Activated T-cell treated with anti-CD3 and anti-CD28 coated beads for 48 hours (primary cell): ENCODE data around the gene GPR87.

ENCODE experiments used
- DNase-seq: peaks from one replicate; pipeline ENCODE4 v3.0.0-alpha.2; 2020; ENCODE audit warnings: low read depth

Gene GPR87

GRCh38 chr3:151281671-151282324, 34.8 kb downstream of the GPR87 start:
- DNase-seq = no peak

GRCh38 chr3:151278230-151278629, 38.4 kb downstream of the GPR87 start, which contains the start of gene P2RY14:
TSS of gene P2RY14 (minus strand) at chr3:151278542. CDS start at chr3:151214316, 64,226 bp downstream.
- DNase-seq = no peak

- no peak for DNase-seq
These were observed 40.0 kb downstream of the GPR87 start for GRCh38 chr3:151276687-151277042.

- DNase-seq = no peak
These were observed 40.5 kb downstream of the GPR87 start for GRCh38 chr3:151276038-151276686.

- no peak for DNase-seq
These were observed 41.5 kb downstream of the GPR87 start for GRCh38 chr3:151275091-151275490.

- DNase-seq = no peak
These were observed 47.0 kb downstream of the GPR87 start for GRCh38 chr3:151269631-151270030.

GRCh38 chr3:151268267-151269235, 48.1 kb downstream of the GPR87 start:
- DNase-seq = no peak

- DNase-seq = no peak
These were observed 49.6 kb downstream of the GPR87 start for GRCh38 chr3:151267066-151267465.

- no peak for DNase-seq
These were observed 50.8 kb downstream of the GPR87 start for GRCh38 chr3:151265866-151266265.

- no peak for DNase-seq
These were observed 51.5 kb downstream of the GPR87 start for GRCh38 chr3:151265166-151265565.

GRCh38 chr3:151264605-151265004, 52.0 kb downstream of the GPR87 start:
- no peak for DNase-seq

- no peak for DNase-seq
These were observed 53.6 kb downstream of the GPR87 start for GRCh38 chr3:151262871-151263525.

- no peak for DNase-seq
These were observed 57.0 kb downstream of the GPR87 start for GRCh38 chr3:151259664-151260063.

GRCh38 chr3:151256749-151257148, 59.9 kb downstream of the GPR87 start:
- DNase-seq = no peak

GRCh38 chr3:151248772-151249337, 67.8 kb downstream of the GPR87 start:
- DNase-seq = no peak
